Activated naive CD4-positive, alpha-beta T cell treated with anti-CD3 and anti-CD28 coated beads, Interleukin-2, amount 10 ng/mL, durations not matched to agents 7 days and 5 days (primary cell): Measurements from ENCODE around the gene VPS8.

Experiments used
- CTCF ChIA-PET: fragments of 350-600 bp; sonication (Branson Sonifier 250); formaldehyde crosslinking; loops from one replicate; lab custom pipeline; 2021; ENCODE audit warnings: antibody characterized with exemption; lab: Charles Lee
- DNase-seq: peaks from one replicate; pipeline ENCODE4 v3.0.0-alpha.2; 2020
- H3K27ac Mint-ChIP-seq: one replicate; pipeline ENCODE4 v1.8.0; 2021; ENCODE audit warnings: mild to moderate bottlenecking, moderate library complexity, mixed read lengths
- H3K27me3 Mint-ChIP-seq: one replicate; pipeline ENCODE4 v1.8.0; 2021; ENCODE audit warnings: mild to moderate bottlenecking, mixed read lengths
- H3K36me3 Mint-ChIP-seq: one replicate; pipeline ENCODE4 v1.8.0; 2021; ENCODE audit warnings: mixed read lengths
- H3K4me1 Mint-ChIP-seq: one replicate; pipeline ENCODE4 v1.8.0; 2021; ENCODE audit warnings: mixed read lengths
- H3K4me3 Mint-ChIP-seq: one replicate; pipeline ENCODE4 v1.8.0; 2021; ENCODE audit warnings: mild to moderate bottlenecking, moderate library complexity, mixed read lengths
- H3K9me3 Mint-ChIP-seq: one replicate; pipeline ENCODE4 v1.8.0; 2021; ENCODE audit warnings: mixed read lengths

The VPS8 gene

GRCh38 chr3:184777566-184778356 is 34.2 kb upstream of the VPS8 start:
- no peak overlapping the region for H3K4me3 Mint-ChIP-seq
- no peak overlapping the region for H3K27ac Mint-ChIP-seq
- H3K27me3 Mint-ChIP-seq = peaks cover 45% of the 10 kb centered on the region
- H3K36me3 Mint-ChIP-seq = no peaks in the 10 kb centered on the region
- CTCF ChIA-PET = interaction anchor here (0.6 to 3.3 kb wide), 23 partner anchors 9 to 244 kb away, joined by 3 to 23 read pairs (median 4); no protein-coding TSS in a partner anchor
- no peaks in the 10 kb centered on the region for H3K9me3 Mint-ChIP-seq
- peak; percentile 92 for DNase-seq
- no peaks in the 10 kb centered on the region for H3K4me1 Mint-ChIP-seq

GRCh38 chr3:184778426-184779332 is 33.3 kb upstream of the VPS8 start:
- Mint-ChIP-seq H3K36me3 (no peaks in the 10 kb centered on the region), H3K27me3 (peaks cover 48% of the 10 kb centered on the region), H3K4me1 (no peaks in the 10 kb centered on the region), H3K4me3 (no peak overlapping the region), H3K27ac (no peak overlapping the region), H3K9me3 (no peaks in the 10 kb centered on the region)
- CTCF ChIA-PET = interaction anchor here (0.6 to 3.3 kb wide), 25 partner anchors 8 to 310 kb away, joined by 3 to 23 read pairs (median 4); no protein-coding TSS in a partner anchor
- no peak for DNase-seq

GRCh38 chr3:184780981-184781515 is 30.9 kb upstream of the VPS8 start:
- CTCF ChIA-PET = interaction anchor here (0.6 kb wide), 1 partner anchor 36 kb away, joined by 5 read pairs; no protein-coding TSS in a partner anchor
- H3K36me3 Mint-ChIP-seq = no peaks in the 10 kb centered on the region
- H3K27me3 Mint-ChIP-seq = peaks cover 45% of the 10 kb centered on the region
- H3K9me3 Mint-ChIP-seq = no peaks in the 10 kb centered on the region
- H3K4me3 Mint-ChIP-seq = no peak overlapping the region
- DNase-seq = no peak
- H3K27ac Mint-ChIP-seq = no peak overlapping the region
- peaks cover 16% of the 10 kb centered on the region for H3K4me1 Mint-ChIP-seq

- Mint-ChIP-seq H3K9me3 (no peaks in the 10 kb centered on the region), H3K4me1 (peaks cover 24% of the 10 kb centered on the region), H3K27ac (no peak overlapping the region), H3K4me3 (no peak overlapping the region), H3K27me3 (peaks cover 39% of the 10 kb centered on the region), H3K36me3 (no peaks in the 10 kb centered on the region)
- no peak for DNase-seq
- CTCF ChIA-PET = no interaction called here
Measured at GRCh38 chr3:184781801-184782200, 30.2 kb upstream of the VPS8 start.

- DNase-seq = no peak
- Mint-ChIP-seq H3K36me3 (no peaks in the 10 kb centered on the region), H3K4me1 (peaks cover 29% of the 10 kb centered on the region), H3K4me3 (no peak overlapping the region), H3K27me3 (peaks cover 30% of the 10 kb centered on the region), H3K9me3 (no peaks in the 10 kb centered on the region), H3K27ac (no peak overlapping the region)
- CTCF ChIA-PET = no interaction called here
Measured at GRCh38 chr3:184783319-184783718, 28.6 kb upstream of the VPS8 start.

GRCh38 chr3:184784731-184785500 is 27.1 kb upstream of the VPS8 start:
- CTCF ChIA-PET = interaction anchor here (2.6 to 3.8 kb wide), 2 partner anchors 17 to 24 kb away, joined by 13 to 32 read pairs; no protein-coding TSS in a partner anchor
- no peaks in the 10 kb centered on the region for H3K9me3 Mint-ChIP-seq
- peaks cover 29% of the 10 kb centered on the region for H3K4me1 Mint-ChIP-seq
- H3K4me3 Mint-ChIP-seq = no peak overlapping the region
- DNase-seq = no peak
- H3K27ac Mint-ChIP-seq = no peak overlapping the region
- H3K36me3 Mint-ChIP-seq = no peaks in the 10 kb centered on the region
- H3K27me3 Mint-ChIP-seq = peaks cover 17% of the 10 kb centered on the region

- Mint-ChIP-seq H3K27ac (no peak overlapping the region), H3K9me3 (no peaks in the 10 kb centered on the region), H3K4me3 (no peak overlapping the region), H3K36me3 (no peaks in the 10 kb centered on the region), H3K27me3 (peaks cover 12% of the 10 kb centered on the region), H3K4me1 (peaks cover 29% of the 10 kb centered on the region)
- CTCF ChIA-PET = interaction anchor here (2.3 to 3.8 kb wide), 3 partner anchors 8 to 23 kb away, joined by 11 to 32 read pairs (median 13); no protein-coding TSS in a partner anchor
- no peak for DNase-seq
Measured at GRCh38 chr3:184785890-184786279, 26.1 kb upstream of the VPS8 start.

- Mint-ChIP-seq H3K27ac (no peak overlapping the region), H3K4me3 (no peak overlapping the region), H3K36me3 (no peaks in the 10 kb centered on the region), H3K27me3 (peaks cover 17% of the 10 kb centered on the region), H3K9me3 (no peaks in the 10 kb centered on the region), H3K4me1 (peaks cover 29% of the 10 kb centered on the region)
- DNase-seq = peak; percentile 54
- CTCF ChIA-PET = interaction anchor here (1.3 to 3.8 kb wide), 4 partner anchors 8 to 22 kb away, joined by 3 to 32 read pairs (median 12); no protein-coding TSS in a partner anchor
Measured at GRCh38 chr3:184786280-184786941, 25.6 kb upstream of the VPS8 start.

GRCh38 chr3:184788751-184789150 is 23.2 kb upstream of the VPS8 start:
- no peaks in the 10 kb centered on the region for H3K9me3 Mint-ChIP-seq
- H3K27me3 Mint-ChIP-seq = peaks cover 20% of the 10 kb centered on the region
- no peak for DNase-seq
- H3K4me3 Mint-ChIP-seq = no peak overlapping the region
- CTCF ChIA-PET = interaction anchor here (1.4 to 1.5 kb wide), 3 partner anchors 10 to 14 kb away, joined by 3 to 4 read pairs (median 4); no protein-coding TSS in a partner anchor
- no peaks in the 10 kb centered on the region for H3K36me3 Mint-ChIP-seq
- no peak overlapping the region for H3K27ac Mint-ChIP-seq
- H3K4me1 Mint-ChIP-seq = peaks cover 29% of the 10 kb centered on the region

- Mint-ChIP-seq H3K27me3 (peaks cover 20% of the 10 kb centered on the region), H3K4me1 (peaks cover 28% of the 10 kb centered on the region), H3K27ac (no peak overlapping the region), H3K36me3 (no peaks in the 10 kb centered on the region), H3K4me3 (no peak overlapping the region), H3K9me3 (no peaks in the 10 kb centered on the region)
- CTCF ChIA-PET = interaction anchor here (1.1 to 2.1 kb wide), 5 partner anchors 10 to 14 kb away, joined by 3 to 7 read pairs (median 4); no protein-coding TSS in a partner anchor
- no peak for DNase-seq
Measured at GRCh38 chr3:184789314-184789998, 22.5 kb upstream of the VPS8 start.

- H3K27me3 Mint-ChIP-seq = peaks cover 20% of the 10 kb centered on the region
- DNase-seq = no peak
- H3K27ac Mint-ChIP-seq = no peak overlapping the region
- peaks cover 11% of the 10 kb centered on the region for H3K4me1 Mint-ChIP-seq
- H3K4me3 Mint-ChIP-seq = no peak overlapping the region
- no peaks in the 10 kb centered on the region for H3K36me3 Mint-ChIP-seq
- H3K9me3 Mint-ChIP-seq = no peaks in the 10 kb centered on the region
- CTCF ChIA-PET = interaction anchor here (0.7 to 2.1 kb wide), 3 partner anchors 13 to 230 kb away, joined by 3 to 7 read pairs (median 3); no protein-coding TSS in a partner anchor
Measured at GRCh38 chr3:184791171-184791570, 20.8 kb upstream of the VPS8 start.

GRCh38 chr3:184795522-184796190 is 16.3 kb upstream of the VPS8 start:
- no peaks in the 10 kb centered on the region for H3K4me1 Mint-ChIP-seq
- H3K27ac Mint-ChIP-seq = no peak overlapping the region
- DNase-seq = no peak
- H3K27me3 Mint-ChIP-seq = peaks cover 46% of the 10 kb centered on the region
- no peaks in the 10 kb centered on the region for H3K36me3 Mint-ChIP-seq
- CTCF ChIA-PET = no interaction called here
- no peaks in the 10 kb centered on the region for H3K9me3 Mint-ChIP-seq
- H3K4me3 Mint-ChIP-seq = no peak overlapping the region
